GM21529 (cell line): ENCODE data around the gene RSRC2.
A peak's percentile ranks its signal among the peaks of the same experiment; 100 is the strongest.
"Not testable (repeated sequence)": the region's sequence is repeated elsewhere in the genome, so short reads cannot be mapped to it uniquely, and the experiment has no call there.

Experiments used
- ATAC-seq: cut with Tn5 transposase; IDR thresholded peaks from one replicate; pipeline ENCODE4 v1.9.1; 2021; ENCODE audit not compliant: unreplicated experiment

The RSRC2 gene, protein sequence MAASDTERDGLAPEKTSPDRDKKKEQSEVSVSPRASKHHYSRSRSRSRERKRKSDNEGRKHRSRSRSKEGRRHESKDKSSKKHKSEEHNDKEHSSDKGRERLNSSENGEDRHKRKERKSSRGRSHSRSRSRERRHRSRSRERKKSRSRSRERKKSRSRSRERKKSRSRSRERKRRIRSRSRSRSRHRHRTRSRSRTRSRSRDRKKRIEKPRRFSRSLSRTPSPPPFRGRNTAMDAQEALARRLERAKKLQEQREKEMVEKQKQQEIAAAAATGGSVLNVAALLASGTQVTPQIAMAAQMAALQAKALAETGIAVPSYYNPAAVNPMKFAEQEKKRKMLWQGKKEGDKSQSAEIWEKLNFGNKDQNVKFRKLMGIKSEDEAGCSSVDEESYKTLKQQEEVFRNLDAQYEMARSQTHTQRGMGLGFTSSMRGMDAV

DNA sequence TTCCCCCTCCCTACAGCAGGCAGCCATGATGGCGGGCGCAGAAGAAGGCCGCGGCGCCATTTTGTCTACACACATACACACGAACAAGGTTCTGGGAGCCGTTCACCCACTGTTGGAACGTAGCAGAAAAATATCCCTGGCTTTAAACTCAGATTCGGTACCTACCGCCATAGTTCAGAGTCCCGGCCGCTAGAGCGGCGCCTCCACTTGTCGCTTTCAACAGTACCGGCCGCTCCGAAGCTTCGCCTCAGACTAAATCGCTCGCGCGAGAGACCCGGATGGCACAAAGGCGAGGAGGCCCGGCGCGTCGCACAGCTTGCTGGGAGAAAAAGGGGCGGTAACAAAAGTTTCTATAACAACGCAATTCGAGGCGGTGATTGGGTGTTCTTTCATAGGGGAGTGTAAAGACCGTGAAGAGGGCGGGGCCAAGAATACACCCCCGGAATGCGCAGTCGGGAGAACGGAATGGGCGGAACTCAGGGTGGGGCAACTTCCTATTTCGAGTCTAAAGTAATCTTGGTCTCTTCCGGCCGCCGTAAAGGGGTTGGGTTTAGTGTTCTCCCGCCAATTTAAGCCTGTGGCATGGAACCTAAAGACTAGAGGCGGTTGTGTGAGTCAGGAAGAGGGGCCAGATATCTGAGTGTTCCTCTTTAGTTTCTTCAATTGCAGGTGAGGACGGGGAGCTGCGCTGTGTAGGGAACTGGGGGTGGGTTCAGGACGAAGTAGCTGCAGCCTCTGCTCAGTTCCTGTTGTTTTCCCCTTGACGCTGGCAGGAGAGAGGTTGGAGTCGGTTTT lies at the start of gene RSRC2, which contains the start of gene KNTC1:
RSRC2 (minus strand) TSS at position 254 of the 795 bp plus-strand sequence; CDS start at position 171, 83 bp downstream.
KNTC1 (plus strand) TSS at position 567 of the 795 bp plus-strand sequence. CDS start 2,815 bp downstream, outside the sequence.
- peak; percentile 90 for ATAC-seq

DNA sequence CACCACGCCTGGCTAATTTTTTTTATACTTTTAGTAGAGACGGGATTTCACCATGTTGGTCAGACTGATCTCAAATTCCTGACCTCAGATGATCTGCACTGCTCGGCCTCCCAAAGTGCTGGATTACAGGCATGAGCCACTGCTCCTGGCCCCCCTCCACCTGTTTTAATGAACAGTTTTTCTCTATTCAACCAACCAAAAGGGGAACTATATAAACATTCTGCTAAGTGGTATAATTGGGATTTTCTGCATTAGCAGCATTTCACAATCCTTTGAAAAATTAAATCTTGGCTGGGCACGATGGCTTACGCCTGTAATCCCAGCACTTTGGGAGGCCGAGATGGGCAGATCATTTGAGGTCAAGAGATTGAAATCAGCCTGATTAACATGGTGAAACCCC lies 45.1 kb upstream of the RSRC2 start:
- no peak for ATAC-seq

DNA sequence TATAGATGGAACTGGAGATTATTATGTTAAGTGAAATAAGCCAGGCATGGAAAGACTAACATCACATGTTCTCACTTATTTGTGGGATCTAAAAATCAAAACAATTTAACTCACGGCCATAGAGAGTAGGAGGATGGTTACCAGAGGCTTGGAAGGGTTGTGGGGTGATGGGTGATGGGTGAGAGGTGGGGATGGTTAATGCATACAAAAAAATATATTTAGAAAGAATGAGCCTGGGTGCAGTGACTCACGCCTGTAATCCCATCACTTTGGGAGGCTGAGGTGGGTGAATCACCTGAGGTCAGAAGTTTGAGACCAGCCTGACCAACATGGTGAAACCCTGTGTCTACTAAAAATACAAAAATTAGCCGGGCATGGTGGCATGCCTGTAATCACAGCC lies 43.3 kb upstream of the RSRC2 start:
- not testable (repeated sequence) for ATAC-seq

DNA sequence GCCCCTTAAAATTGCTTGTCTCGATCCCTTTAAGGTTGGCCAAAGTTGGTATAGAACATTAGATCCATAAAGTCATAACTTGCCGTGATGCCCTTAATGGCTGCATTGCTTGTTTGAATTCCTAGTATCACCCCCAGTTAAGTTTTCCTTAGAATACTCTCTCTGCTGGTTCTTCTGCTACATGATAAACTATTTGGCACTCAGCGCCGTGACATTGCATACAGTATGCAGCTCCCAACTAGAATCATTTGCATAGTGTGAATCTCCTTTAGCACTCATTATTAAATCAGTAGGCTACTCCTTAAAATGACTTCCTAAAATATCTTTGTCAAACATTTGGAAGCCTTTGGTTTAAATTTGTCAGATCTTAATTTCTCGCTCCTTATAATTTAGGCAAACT lies 42.6 kb upstream of the RSRC2 start:
- no peak for ATAC-seq

DNA sequence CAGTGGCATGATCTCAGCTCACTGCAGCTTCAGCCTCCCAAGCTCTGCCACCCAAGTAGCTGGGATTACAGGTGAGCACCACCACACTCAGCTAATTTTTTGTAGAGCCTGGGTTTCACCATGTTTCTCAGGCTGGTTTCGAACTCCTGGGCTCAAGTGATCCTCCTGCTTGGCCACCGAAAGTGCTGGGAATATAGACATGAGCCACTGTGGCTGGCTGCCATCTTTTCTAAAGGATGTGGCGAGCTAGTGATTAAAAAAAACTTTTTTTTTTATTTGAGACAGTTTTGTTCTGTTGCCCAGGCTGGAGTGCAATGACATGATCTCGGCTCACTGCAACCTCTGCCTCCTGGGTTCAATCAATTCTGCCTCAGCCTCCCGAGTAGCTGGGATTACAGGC lies 40.1 kb upstream of the RSRC2 start:
- ATAC-seq = not testable (repeated sequence)

DNA sequence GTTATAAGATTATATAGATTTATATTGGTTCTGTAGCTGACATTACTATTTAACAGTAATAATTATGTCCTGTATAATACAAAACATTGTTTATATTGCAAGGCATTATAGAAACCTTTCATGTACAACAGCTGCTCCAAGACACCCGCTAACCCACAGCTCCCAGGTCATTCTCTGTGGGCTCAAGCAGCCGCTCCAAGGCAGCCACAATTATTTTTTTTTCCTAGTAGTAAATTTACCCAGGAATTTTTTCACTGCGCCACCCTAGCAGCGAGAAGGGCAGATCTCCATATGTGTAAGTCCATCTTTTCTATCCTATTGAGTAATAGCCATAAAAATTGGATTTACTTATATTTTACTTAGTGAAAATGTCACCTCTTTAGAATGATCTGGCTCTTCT lies 36.6 kb upstream of the RSRC2 start:
- no peak for ATAC-seq

DNA sequence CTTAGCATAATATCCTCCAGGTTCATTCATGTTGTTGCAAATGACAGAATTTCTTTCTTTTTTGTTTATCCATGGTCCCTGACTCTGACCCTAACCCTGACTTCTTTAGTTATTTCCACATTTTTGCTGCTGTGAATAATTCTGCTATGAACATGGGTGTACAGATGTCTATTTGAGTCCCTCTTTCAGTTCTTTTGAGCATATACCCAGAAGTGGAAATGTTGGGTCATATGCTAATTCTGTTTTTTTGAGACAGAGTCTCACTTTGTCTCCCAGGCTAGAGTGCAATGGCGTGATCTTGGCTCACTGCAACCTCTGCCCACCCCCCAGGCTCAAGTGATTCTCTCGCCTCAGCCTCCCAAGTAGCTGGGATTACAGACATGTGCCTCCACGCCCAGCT lies 33.4 kb upstream of the RSRC2 start:
- no peak for ATAC-seq

DNA sequence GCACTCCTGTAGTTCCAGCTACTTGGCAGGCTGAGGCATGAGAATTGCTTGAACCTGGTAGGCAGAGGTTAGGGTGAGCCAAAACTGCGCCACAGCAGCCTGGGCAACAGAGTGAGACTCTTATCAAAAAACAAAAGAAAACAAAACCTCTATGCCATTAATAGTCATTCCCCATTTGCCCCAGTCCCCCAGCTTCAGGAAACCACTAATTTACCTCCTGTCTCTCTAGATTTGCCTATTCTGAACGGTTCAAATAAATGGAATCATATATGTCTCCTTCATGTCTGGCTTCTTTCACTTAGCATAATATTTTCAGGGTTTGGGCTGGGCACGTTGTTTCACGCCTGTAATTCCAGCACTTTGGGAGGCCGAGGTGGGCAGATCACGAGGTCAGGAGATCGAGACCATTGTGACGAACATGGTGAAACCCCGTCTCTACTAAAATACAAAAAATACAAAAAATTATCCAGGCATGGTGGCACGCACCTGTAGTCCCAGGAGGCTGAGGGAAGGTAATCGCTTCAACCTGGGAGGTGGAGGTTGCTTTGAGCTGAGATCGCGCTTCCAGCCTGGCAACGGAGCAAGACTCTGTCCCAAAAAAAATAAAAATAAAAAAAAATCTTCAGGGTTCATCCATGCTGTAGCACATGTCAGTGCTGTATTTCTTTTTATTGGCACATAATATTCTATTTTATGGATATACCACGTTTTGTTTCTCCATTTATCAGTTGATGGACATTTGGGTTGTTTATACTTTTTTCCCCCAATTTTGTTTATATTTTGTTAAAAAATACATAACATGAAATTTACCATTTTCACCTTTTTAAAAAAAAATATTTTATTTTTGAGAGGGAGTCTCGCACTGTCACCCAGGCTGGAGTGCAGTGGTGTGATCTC lies 32.3 kb upstream of the RSRC2 start:
- peak; percentile 62 for ATAC-seq

DNA sequence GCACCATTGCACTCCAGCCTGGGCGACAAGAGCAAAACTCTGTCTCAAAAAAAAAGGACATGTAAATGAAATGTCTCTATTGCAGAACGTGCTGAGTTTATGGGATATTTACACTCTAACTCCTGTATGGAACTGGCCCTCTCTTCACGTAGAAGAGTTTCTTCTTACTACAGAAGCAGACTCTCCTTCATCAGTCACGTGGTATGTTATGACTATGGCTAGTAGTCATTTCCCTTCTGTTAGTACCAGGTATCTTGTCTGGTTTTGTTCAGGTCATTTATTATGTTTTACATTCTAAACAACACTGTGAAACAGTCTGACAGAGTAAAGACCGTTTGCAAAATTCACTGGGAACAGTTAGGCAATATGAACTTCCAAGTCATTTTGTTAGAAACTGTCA lies 20.6 kb upstream of the RSRC2 start:
- no peak for ATAC-seq

DNA sequence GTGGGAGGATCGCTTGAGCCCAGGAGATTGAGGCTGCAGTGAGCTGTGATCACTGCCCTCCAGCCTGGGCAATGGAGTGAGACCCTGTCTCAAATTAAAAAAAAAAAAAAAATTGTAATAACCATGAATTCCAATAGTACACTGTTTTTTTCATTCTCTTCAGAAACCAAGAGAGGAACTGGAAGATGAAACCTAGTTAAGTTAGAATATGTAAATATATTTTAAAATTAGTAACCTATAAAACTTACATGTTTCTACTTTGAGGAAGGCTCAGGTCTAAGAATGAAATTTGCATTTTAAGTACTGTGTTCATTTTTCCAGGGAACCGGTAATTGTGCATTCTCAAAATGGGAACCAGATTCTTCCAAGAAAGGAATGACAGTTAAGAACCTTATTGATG lies 19.1 kb upstream of the RSRC2 start:
- peak; percentile 63 for ATAC-seq

DNA sequence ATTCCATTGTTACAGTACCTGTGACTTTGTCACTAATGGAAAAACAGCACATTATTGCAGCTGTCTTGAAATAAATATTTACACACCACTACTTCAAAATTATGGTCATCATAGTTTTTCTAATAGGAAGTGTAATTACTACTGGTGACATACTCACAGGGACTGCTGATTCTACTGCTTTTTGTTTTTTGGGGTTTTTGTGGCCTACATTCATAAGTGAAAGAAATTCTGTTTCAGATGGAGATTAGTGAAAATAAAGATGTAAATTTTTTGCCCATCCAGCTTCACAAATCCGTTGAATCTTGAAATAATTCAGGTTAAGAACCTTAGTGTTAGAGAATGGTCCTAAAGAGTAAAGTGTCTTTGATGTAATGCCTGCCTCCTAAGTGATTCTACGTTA lies 17.8 kb upstream of the RSRC2 start:
- no peak for ATAC-seq

DNA sequence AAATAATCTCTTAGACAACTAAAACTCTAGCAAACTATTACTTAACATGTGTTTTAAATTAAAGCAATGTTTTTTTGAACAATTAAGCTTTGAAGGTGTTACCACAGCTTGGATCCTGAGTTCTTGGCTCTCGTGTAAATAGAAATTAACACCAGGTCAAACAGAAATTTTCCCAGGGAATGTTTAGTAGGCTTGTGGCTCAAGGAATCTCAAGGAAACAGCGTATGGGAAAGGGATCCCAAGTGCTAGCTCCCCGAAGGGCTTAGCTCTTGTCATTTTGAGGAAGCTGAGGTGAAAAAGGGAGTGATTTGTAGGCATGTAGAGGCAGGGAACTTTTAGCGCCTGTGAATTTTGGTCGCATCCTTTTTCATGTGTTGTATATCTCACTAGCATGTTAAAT lies 11.8 kb upstream of the RSRC2 start:
- no peak for ATAC-seq

DNA sequence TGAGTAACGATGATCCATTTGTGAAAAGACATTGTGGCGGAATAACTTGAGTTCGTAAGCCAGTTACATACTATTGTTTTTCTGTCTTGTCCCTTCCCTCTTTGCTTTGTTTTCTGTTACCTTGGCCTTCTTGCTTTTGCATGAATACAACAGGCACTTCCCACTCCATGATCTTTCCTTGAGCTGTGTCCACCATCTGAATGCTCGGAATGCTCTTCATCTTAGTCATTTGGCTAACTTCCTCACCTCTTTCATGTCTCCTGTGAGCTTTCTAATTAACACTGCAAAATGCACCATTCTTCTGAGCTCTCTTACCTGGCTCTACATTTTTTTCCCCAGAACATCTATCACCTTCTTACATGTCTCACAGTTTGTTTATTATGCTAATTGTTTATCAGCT lies 10.3 kb upstream of the RSRC2 start:
- ATAC-seq = no peak

DNA sequence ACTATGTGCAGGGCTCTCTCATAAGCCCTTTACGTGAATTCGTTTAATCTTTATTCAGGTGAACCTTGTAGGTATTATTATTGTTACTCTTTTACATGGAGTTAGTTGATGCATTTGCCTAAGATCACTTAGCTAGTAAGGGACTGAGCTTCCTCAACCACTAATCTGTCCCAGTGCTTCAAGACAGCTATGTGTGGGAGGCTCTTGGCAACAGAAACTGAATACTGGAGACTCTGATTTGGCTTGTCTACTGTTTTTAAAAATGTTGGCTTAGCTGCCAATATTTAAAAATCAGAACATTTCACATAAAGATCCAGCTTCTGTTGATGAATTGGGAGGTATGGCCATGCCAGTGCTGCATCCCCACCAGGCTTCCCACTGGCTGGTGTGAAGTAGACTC lies 7.1 kb upstream of the RSRC2 start:
- ATAC-seq = no peak

DNA sequence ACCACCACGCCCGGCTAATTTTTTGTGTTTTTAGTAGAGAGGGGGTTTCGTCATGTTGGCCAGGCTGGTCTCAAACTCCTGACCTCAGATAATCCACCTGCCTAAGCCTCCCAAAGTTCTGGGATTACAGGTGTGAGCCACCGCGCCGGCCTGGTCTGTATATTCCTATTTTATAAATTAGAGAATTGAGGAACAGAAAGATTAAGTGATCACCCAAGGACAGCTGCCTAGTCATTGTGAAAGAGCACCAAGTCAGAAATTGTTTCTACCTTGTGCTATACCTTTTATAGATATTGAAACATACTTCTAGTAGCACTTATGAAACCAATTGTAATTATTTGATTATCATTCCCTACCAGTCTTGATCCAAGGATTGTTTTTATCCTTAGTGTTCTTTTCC lies 2.3 kb upstream of the RSRC2 start:
- no peak for ATAC-seq

DNA sequence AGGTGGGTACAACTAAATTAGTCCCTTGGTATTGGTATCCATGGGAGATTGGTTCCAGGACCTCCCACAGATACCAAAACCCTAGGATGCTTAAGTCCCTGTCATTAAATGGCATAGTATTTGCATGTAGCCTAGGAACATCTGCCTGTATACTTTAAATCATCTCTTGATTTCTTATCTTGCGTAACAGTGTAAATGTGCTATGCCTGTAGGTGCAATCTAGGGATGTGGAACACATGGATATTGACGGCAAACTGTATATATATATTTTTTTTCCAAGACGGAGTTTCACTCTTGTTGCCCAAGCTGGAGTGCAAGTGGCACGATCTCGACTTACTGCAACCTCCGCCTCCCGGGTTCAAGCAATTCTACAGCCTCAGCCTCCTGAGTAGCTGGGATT lies 1.8 kb upstream of the RSRC2 start:
- ATAC-seq = no peak

DNA sequence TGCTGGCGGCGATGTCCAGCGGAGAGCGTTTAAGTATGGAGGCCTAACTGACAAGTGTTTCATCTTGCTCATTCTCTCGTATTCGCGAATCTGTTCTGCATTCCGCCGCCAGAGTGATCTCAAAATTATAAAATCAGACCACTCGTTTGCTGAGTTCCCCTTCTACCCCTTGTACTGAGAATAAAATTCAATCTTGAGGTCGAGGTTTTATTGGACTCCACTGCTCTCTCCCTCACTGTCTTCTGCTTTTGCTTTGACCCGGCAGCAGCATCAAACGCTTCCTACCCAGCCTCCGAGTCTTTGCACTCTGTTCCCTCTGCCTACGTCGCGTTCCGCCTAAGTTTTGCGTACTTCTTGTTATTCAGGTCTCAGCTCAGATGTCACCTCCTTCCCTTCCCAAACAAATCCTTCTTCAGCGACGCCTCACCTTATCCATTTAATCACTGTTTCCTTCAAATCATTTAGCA lies 775 bp upstream of the RSRC2 start:
- ATAC-seq = no peak

DNA sequence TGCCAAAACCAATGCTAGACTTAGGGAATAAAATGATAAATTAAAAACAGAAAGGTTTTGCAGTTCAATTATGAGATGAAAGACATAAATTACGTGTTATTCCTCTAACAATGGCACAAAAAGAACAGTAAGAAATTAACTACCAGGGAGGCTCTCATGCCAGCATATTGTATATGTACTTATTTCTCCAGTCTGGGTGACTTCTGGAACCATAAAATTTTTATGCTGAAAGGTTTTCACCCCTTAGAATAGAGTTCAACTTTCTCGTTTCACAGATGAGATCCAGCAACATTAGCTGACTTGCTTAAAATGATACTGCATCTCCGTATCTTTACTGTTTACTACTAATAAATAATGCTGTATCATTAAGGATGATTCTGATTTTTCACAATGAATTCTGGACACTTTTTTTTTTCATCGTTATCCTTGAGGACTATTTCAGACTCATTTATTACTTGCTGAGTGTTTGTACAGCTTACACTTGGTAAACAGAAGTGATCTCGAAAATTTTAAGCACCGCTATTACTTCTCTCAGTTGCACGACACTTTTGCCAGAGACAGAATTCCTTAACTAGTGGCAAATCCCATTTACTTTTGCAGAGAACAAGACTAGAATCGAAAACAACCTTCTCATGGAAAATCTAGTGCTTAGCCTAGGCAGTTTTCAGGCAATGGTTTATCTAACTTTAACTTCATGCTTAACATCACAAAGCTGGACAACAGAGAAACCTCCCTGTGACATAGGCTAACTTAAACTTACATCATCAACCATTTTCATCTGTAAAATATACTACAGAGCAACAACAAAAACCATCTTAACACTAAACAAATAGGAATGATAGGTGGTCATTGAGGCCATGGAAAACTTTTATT lies 2.7 kb downstream of the RSRC2 start:
- ATAC-seq = no peak

DNA sequence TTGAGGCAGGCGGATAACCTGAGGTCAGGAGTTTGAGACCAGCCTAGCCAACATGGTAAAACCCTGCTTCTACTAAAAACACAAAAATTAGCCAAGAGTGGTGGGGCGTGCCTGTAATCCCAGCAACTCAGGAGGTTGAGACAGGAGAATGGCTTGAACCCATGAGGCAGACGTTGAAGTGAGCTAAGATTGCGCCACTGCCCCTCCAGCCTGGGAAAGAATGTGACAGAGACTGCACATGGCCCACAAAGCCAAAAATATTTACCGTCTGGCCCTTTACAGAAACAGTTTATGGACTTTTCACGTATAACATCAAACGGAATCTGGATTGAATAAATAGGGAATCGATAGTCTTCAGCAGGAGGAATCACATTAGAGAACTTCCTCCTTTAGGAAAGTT lies 3.5 kb downstream of the RSRC2 start:
- no peak for ATAC-seq

DNA sequence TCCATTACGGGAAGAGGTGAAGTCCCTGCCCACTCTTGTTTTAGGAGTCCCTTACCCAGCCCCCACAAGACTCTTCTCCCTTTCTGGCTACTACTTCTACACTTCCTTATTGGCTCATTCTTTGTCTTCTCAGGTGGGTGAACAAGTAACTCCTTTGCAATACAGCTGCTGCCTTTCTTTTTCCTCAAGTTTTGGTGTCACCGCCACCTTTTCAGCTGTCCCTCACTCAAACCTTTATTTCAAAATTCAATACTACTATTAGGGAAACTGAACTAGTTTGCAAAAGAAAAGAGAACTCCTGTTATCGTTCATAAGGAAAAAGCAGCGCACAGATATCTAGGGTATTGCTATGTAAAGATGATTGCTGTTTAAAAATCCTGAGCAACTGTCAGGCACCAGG lies 6.1 kb downstream of the RSRC2 start:
- ATAC-seq = no peak
